GM21515 (cell line): Measurements from ENCODE around the gene CFTR.

Experiments
- ATAC-seq: cut with Tn5 transposase; IDR thresholded peaks from one replicate; pipeline ENCODE4 v1.9.1; 2021; ENCODE audit not compliant: unreplicated experiment

Gene CFTR

DNA sequence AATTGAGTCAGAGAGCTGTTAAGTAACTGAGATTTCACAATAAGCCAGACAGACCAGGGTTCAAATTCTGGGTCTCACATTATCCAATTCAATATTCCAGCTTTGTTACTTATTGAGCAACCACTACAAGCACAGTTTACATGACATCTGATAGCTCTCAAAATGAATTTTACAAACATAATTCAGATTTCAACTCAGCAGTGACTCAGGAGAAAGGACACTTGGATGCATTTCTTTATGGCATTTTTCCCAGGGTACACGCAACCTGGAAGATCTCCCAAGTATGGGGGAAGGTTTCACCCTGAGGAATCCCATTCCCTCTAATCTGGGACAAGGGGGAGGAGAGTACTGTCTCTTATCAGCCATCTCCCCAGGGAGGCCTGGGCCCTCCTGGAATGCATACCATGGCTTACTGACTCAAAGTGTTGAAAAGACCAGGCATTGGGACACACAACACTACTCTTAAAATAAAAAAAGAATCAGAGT lies 102.4 kb downstream of the CFTR start:
- ATAC-seq, result no peak

DNA sequence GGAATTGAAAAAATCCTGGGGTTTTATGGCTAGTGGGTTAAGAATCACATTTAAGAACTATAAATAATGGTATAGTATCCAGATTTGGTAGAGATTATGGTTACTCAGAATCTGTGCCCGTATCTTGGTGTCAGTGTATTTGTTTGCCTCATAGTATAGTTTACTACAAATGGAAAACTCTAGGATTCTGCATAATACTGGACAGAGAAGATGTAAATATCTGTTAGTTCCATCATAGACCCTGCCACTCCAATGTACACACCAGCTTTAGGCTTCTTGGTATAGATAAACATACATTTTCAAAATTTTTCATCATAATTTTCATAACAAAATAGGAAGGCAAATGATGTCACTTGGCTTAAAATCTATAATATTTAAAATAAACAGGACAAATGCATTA lies 108.1 kb downstream of the CFTR start:
- ATAC-seq, result no peak

DNA sequence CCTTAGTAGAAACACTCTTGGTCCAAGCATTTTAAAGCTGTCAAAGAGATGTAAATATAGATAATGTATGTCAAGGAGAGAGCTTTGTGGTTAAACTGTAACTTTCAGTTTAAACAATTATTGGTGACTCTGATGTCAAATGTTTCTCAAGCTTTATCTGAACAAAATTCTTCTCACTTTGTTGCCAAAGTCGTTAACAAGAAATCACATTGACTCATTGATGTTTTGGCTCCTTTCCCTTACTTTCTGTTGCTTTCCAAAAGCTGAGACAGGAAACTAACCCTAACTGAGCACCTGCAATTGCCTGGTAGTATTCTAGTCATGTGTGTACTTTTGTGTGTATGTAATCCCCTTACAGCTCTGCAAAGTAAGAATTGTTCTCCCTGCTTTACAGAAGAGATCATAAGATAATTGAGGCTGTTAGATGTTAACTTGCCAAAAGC lies 108.5 kb downstream of the CFTR start:
- ATAC-seq, result no peak

DNA sequence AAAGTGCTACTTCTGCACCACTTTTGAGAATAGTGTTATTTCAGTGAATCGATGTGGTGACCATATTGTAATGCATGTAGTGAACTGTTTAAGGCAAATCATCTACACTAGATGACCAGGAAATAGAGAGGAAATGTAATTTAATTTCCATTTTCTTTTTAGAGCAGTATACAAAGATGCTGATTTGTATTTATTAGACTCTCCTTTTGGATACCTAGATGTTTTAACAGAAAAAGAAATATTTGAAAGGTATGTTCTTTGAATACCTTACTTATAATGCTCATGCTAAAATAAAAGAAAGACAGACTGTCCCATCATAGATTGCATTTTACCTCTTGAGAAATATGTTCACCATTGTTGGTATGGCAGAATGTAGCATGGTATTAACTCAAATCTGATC lies 110.4 kb downstream of the CFTR start:
- no peak for ATAC-seq

DNA sequence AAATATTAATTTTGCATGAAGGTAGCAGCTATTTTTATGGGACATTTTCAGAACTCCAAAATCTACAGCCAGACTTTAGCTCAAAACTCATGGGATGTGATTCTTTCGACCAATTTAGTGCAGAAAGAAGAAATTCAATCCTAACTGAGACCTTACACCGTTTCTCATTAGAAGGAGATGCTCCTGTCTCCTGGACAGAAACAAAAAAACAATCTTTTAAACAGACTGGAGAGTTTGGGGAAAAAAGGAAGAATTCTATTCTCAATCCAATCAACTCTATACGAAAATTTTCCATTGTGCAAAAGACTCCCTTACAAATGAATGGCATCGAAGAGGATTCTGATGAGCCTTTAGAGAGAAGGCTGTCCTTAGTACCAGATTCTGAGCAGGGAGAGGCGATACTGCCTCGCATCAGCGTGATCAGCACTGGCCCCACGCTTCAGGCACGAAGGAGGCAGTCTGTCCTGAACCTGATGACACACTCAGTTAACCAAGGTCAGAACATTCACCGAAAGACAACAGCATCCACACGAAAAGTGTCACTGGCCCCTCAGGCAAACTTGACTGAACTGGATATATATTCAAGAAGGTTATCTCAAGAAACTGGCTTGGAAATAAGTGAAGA lies 112.3 kb downstream of the CFTR start:
- ATAC-seq, result no peak

DNA sequence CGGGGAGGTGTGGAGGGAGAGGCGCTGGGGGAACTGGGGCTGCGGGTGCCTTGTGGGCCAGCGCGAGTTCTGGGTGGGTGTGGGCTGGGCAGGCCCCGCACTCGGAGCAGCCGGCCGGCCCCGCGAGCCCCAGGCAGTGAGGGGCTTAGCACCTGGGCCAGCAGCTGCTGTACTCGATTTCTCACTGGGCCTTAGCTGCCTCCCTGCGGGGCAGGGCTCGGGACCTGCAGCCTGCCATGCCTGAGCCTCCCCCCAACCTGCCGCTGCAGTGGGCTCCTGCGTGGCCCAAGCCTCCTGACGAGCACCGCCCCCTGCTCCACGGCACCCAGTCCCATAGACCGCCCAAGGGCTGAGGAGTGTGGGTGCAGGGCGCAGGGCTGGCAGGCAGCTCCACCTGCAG lies 116.3 kb downstream of the CFTR start:
- no peak for ATAC-seq

DNA sequence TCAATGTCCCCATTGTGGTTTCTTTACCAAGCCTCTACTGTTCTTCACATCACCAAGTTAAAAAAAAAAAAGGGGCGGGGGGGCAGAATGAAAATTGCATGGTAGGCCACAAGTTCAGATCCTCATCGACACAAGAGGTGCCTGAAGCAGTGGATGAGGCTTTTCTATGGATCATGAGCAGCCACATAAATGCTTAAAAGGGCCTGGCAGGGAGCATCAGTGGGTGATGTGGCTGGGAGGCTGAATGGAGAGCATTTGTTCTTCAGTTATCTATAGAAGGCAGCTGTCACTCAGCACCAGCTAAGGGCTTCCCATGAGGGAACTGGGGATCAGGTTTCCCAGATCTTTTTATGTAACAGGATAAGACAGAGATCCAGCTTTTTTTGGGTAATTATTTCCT lies 117.9 kb downstream of the CFTR start:
- no peak for ATAC-seq

DNA sequence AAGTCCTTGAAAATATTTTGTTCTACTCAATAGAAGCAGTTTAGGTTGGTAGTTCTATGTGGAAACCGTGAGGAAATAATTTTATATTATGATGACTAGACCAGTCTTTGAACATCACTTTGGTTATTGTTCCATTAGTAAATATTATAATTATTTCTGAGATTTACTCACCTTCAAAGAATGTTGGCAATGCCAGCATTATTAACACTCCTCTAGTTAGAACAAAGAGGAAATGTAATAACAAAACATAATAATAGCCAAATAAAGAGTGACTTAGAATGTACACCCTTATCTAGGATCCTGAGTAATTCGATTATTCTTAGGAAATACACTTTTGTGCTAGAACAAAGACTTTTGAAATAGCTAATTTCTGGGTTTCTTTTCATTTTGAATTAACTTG lies 121.1 kb downstream of the CFTR start:
- ATAC-seq, result no peak

DNA sequence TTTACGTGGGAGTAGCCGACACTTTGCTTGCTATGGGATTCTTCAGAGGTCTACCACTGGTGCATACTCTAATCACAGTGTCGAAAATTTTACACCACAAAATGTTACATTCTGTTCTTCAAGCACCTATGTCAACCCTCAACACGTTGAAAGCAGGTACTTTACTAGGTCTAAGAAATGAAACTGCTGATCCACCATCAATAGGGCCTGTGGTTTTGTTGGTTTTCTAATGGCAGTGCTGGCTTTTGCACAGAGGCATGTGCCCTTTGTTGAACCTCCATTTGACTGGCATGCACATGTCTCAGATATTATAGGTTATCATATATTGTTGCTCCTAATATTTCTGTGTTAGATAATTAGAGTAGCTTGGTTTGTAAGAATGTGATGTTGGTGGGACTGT lies 123.8 kb downstream of the CFTR start:
- no peak for ATAC-seq

DNA sequence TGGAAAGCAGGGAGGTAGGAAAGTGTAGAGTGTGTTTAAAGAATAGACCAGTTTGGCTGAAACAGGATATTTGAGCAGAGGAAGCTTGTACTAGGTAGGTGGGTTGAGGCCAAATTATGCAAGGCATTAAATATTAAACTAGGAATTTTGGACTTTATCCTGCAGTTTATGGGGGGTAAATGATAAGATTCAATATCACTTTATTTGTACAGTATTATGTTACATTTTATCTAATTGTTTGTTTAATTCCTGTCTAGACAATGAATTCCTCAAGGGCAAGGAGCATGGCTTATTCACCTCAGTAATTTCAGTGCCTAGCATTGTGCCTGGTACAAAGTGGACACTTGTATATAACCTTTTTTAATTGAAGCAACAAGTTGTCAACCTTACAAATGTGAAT lies 125.9 kb downstream of the CFTR start:
- ATAC-seq, result no peak

DNA sequence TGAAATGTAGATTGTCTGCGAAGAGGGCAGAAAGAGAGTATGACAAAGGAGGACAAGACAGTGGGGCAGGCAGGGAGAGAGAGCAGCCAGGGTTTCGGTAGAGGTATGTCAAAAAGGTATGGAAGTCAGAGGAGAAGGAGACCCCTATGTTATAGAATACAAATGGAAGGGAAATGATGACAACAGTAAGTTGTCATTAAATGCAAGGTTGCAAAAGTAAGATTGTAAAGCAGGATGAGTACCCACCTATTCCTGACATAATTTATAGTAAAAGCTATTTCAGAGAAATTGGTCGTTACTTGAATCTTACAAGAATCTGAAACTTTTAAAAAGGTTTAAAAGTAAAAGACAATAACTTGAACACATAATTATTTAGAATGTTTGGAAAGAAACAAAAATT lies 126.3 kb downstream of the CFTR start:
- ATAC-seq, result no peak

DNA sequence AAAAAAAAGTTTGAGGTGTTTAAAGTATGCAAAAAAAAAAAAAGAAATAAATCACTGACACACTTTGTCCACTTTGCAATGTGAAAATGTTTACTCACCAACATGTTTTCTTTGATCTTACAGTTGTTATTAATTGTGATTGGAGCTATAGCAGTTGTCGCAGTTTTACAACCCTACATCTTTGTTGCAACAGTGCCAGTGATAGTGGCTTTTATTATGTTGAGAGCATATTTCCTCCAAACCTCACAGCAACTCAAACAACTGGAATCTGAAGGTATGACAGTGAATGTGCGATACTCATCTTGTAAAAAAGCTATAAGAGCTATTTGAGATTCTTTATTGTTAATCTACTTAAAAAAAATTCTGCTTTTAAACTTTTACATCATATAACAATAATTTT lies 130.6 kb downstream of the CFTR start:
- no peak for ATAC-seq

DNA sequence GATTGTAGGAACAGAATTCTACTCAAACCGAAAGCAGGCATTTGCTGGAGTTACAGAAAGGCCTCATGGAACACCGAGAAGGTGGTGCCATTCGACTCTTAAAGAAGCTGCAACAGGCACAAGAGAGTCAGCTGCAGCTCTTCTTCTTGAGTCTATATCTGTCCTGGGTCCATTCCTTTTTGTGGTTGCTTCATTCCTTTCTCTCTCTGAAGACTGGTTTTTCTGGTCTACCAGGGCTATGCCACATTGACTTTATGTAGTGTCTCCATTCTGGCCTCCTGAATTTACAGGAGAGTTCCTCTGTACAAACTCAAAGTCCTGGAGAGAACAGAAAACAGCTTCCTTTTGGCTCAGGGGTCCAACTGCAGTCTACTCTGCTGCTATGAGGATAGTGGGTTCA lies 132.8 kb downstream of the CFTR start:
- ATAC-seq, result no peak

DNA sequence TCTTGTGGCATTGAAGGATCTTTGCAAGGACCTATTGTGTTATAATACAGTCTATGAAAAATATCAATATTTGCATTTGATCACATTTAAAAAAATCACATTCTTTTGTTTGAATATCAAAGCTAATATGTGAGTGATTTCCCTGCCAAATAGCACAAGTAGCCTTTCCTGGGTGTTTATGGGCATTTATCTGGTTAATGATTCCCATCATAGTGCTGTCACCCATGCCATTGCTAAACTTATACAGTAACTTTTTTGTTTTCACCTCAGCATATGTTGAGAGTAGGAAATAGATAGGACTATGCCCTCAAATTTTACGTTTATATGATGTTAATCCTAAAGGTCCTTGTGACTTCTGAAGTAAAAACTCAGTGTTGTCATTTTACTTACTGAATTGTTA lies 136.9 kb downstream of the CFTR start:
- no peak for ATAC-seq

DNA sequence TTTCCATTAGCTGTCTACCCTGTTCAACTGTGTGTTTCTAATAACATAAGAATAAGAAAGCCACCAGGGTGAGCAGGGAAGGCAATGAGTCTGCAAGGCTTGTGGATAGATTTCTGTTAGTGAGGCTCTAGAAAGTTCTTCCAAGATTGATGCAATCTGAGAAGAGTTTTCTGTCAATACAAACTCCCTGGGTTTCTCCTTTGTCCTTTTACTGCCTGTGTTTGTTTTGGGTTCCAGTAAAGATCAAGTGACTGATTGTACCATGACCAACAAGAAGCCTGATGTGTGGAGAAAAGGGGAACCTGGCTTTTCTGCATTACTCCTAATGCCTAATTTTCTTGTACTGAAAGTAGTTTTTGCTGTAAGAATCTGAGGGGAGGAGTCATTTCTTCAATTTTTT lies 139.9 kb downstream of the CFTR start:
- ATAC-seq, result no peak

DNA sequence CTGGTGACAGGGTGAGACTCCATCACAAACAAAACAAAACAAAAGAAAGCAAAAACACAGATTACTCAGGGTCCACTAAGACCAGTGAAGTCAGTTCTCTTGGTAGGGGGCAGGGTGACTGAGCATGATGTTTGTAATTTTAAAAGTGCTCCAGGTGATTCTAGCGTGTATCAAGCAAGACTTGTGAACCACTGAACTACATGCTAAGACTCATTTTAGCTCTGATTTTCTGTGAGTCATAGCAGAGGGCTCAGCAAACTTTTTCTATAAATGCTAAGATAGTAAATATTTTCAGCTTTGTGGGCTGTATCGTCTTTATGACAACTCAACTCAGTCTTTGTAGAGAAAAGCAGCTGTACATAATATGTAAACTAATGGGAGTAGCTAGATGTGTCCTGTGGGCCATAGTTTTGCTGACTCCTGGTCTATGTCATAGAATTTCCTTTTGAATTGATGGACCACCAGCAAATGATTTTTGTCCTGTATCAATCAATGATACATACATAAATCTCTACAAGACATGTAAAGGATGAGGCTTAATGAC lies 141.3 kb downstream of the CFTR start:
- no peak for ATAC-seq

DNA sequence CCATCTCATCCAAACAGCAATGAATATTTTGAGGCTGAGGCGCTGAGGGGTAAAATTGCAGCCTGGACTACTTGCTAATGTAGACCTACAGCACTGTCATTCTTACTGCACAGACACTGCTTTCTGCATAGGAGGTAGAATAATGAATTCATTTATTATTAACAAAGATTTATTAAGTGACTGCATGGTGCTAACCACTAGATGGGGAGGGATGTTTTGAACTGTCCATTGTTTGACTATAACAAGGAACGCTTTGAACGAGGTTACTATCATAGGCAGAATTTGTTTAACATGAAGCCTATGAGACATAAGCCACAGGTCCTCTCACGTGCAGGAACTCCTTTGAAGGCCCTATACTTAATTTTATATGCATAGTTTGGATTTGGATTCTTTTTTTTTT lies 143.8 kb downstream of the CFTR start:
- ATAC-seq, result no peak

DNA sequence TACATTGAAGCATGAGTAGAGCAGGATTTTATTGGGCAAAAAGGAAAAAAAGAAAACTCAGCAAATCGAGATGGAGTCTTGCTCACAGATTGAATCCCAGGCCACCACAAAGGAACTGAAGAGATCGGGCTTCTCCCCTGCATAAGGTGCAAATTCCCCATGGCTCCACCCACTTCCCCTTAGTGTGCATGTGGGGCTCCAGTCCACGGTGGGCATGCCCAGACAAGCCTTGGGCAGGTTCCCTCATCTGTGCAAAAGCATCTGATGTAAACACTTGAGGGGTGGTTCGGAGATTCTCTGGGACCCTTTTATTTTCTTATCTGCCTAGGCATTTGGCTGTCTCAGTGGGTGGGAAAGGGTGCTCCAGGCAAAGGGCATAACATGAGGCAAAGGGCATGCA lies 150.7 kb downstream of the CFTR start:
- no peak for ATAC-seq

DNA sequence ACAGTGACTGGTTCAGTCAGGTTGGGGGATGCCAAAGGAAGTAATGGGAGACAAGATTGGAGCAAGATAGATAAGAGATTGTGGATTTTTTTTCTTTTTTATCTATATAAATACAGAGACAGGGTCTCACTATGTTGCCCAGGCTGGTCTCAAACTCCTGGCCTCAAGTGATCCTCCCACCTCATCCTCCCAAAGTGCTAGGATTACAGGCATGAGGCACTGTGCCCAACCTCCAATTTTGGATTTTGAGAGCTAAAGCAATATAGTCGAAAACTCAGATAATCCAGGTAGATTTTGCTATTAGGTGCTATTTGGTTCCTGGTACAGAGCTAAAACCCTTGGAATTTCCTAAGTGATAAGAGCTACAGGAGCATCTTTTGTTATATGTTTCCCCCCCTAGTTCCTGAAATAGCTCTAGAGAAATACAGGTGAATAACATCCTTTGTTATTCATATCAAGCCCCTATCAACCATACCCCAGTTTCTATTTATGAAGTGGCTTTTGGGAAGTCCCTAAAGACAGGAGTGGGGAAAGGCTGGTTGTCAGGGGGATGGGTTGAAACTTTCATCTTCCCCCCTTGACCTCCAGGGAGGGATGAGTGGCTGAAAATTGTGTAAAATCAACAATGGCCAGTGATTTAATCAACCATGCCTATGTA lies 151.2 kb downstream of the CFTR start:
- no peak for ATAC-seq

DNA sequence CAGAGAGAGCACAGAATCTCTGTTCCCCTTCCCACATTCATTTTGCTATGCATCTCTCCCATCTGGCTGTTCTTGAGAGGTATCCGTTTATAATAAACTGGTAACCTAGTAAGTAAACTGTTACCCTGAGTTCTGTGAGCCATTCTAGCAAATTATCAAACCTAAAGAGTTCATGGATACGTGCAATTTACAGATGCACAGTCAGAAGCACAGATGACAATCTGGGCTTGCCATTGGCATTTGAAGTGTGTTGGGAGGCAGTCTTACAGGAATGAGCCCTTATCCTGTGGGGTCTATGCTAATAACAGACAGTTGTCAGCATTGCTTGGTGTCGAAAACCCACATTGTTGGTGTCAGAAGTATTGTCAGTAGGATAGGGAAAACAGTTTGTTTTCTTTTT lies 151.8 kb downstream of the CFTR start:
- no peak for ATAC-seq

DNA sequence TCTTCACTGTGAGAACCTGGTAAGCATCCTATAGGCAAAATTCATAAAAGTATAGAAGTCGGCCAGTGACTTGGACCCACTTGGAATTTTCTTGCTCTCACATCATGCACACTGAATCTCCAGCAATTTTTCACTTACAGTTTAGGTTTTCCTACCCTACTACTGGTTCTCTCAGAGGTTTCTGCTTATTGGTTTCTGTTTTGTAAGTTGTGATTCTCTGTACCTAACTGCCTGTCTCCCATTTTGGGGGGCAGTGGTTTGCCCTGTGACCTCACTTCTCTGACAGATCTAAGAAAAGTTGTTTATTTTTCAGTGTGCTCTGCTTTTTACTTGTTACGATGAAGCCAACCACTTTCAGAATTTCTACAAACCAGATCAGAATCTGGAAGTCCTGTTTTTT lies 158.1 kb downstream of the CFTR start:
- ATAC-seq, result no peak

DNA sequence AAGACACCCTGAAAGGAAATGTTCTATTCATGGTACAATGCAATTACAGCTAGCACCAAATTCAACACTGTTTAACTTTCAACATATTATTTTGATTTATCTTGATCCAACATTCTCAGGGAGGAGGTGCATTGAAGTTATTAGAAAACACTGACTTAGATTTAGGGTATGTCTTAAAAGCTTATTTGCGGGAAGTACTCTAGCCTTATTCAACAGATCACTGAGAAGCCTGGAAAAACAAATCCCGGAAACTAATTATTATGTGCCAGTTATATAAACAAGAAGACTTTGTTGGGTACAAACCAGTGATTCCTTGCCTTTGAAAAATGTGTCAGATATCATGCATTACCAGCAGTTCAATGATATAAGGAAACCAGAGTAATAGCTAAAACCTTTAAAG lies 160.1 kb downstream of the CFTR start:
- ATAC-seq, result no peak

DNA sequence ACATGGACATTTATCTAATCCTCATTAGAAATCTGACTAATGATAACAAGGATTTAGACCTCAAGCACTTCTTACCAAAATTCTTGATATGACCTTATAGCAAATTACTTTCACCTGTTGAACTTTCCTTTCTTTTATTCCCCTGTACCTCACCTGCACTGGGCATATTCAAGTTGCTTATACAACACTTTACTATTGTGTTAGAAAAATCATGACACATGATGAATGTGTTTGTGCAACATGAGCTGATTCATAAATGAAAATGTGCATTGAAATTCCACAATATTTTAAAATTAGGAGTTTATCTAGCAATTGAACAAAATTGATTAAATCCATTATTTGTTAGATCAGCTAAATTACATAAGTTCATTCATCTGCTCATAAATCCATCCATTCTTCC lies 160.6 kb downstream of the CFTR start:
- no peak for ATAC-seq
